Globus pallidus (tissue), 1 donor: Measurements from ENCODE around the gene TRIAP1.
"Not testable (repeated sequence)": the region's sequence is repeated elsewhere in the genome, so short reads cannot be mapped to it uniquely, and the experiment has no call there.

Experiments
- DNase-seq: peaks from one replicate; pipeline ENCODE4 v3.0.0-alpha.2; 2015; ENCODE audit warnings: low spot score

Gene TRIAP1

DNA sequence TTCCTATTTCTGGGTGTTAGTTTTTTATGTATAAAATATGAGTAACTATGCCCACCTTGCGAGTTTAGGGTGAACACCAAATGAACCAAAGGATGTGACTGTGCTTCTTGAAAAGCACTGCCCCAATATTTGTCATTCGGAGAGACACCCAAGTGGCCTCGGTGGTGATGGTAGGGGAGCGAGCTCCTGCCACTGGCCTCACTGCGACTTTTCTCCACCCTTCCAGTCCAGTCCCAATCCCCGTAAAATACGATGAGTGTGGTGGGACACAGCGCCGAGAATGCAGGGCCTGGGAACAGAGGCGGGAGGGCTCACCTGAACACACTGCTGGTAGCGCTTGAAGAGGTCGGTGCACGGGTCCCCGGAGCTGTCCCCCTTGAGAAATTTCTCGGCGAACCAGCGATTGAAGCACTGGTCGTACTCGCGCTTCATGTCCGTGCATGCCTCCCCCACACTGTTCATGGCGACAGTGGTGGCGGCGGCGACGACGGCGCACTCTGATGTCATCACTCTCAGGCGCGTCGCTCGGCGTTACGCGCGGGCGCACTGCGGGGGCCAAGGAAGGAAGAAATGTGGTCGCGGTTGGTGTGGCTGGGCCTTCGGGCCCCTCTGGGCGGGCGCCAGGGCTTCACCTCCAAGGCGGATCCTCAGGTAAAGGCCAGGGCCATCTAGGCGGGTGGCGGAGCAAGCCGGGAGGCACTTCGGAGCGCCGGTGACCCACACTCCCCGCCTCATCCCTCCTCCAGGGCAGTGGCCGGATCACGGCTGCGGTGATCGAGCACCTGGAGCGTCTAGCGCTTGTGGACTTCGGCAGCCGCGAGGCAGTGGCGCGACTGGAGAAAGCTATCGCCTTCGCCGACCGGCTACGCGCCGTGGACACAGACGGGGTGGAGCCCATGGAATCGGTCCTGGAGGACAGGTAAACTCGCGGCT, at the start of gene TRIAP1, which contains the start of gene GATC:
Gene TRIAP1, minus strand, starts transcription at position 474 of the 933 bp plus-strand sequence. Its CDS starts 12 bp downstream, at position 462.
Gene GATC, plus strand, starts transcription at position 534 of the 933 bp plus-strand sequence. Its CDS starts 37 bp downstream, at position 571.
- DNase-seq = peak; percentile 70

- DNase-seq = no peak
Observed at GRCh38 chr12:120495186-120495730, 49.1 kb upstream of the TRIAP1 start.

GRCh38 chr12:120490833-120491512, 44.8 kb upstream of the TRIAP1 start:
- DNase-seq = no peak

GRCh38 chr12:120490325-120490724, 44.1 kb upstream of the TRIAP1 start:
- no peak for DNase-seq

- no peak for DNase-seq
Observed at GRCh38 chr12:120489018-120489417, 42.8 kb upstream of the TRIAP1 start.

GRCh38 chr12:120488057-120488640, 42.0 kb upstream of the TRIAP1 start:
- DNase-seq = no peak

DNA sequence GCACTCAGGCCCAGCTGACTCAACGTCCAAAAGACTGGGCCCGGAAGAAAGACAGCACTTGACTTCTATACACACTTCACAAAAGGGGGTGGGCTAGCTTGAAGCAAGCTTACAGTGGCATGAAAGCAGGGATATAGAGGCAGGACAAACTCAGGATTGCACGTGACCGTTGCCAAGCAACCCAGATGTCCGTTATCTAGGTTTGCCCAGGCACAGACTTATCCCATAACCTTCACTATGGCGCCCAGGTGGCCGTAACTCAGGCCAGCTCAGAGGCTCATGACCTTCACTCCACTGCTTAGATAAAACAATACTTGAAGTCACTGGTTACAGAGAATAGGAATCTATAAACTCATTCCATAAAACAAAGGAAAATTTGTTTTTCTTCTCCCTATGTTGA, 41.4 kb upstream of the TRIAP1 start:
- not testable (repeated sequence) for DNase-seq

GRCh38 chr12:120485961-120486881, 40.0 kb upstream of the TRIAP1 start:
- DNase-seq = no peak

DNA sequence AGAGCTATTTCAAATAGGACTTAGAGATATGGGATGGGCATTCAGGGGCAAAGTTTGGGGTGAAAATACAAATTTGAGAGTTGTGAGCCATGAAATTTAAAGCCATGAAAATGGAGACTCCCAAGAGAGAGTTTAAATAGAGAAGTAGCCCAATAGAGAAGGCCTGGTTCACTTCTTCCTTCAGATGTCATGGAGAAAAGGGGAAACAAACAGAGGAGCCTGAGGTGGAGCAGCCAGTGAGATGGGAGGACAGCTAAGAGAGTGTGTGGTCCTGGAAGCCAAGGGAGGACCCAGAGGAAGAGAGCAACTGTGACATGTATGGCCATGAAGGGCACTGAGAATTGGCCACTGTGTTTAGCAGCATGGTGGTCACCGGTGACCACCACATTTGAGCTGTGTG, 37.4 kb upstream of the TRIAP1 start:
- DNase-seq = no peak

DNA sequence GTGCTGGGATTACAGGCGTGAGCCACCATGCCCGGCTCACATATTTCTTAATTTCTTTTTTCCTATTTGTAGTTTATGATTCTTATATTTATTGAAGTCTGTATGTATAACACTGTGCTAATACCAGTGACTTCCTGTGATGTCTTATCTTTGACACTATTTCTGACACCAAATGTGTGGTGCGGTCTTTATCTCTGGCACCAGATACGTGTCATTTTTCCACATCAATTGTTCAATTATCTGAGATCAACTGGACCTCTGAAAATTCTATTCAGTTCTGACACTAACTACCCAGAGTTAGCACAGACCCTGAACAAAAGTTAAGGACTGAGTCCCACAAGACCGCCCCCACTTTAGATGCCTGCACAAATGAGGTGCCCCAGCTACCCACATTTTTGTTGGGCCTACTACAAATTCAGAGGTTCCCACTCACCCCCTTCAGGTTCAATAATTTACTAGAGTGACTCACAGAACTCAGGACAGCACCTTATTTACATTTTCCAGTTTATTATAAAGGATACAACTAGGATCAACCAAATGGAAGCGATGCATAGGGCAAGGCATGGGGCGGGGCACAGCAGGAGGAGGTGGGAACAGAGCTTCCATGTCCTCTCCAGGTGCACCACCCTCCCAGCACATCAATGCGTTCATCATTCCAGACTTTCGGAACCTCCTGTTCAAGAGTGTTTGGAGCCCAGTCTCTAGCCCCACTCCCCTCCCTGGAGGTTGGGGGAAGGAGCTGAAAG, 35.0 kb upstream of the TRIAP1 start:
- no peak for DNase-seq

DNA sequence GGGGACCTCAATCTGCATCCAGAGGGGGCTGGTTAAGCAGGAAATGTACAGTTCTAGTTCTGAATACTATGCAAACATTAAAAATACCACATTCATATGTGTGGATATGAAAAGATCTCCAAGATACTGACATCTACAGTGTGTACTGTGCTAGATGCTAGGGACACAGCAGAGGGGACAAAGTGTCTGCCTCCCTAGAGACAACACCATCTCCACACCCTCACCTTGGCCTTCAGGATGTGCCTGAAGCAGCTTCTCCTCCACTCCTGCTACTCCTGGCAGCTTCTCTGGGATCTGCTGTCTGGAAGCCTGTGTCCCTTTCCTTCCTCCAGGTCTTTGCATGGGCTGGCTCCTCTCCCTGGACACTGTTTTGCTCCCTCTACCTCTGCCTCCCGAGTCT, 34.0 kb upstream of the TRIAP1 start:
- DNase-seq = no peak

- DNase-seq = no peak
Observed at GRCh38 chr12:120479458-120479857, 33.3 kb upstream of the TRIAP1 start.

DNA sequence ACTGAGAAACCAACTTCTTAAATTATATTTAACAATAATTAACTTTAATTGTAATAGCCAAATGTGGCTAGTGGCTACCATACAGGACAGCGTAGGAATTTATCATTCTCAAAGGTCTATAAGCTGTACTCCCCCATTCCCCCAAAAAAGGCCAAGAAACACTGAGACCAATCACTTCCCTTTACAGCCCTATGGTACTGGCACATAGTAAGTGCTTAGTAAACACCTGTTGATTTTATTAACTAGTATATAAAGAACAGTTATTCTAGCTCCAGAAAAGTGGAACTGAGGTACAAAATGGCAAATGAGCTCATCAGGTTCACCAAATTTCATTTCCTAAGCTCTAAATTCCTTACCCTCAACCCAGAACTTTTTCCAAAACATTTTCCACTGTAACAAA, 29.5 kb upstream of the TRIAP1 start:
- no peak for DNase-seq

DNA sequence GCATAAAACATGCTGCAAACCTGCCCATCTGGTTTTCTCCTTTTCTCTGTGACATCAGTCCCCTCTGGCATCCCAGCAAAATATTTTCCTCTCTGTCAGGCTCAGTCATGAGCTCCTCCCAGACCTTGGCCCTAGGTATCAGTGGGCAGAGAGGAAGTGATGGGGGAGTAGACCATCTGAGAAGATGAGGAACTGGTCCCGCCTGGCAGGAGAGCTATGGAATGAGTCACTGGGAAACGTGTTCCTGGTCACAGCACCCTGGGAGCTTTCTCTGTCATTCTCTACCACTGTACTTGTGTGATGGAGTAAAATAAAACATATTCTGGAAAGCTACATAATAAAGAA, 28.4 kb upstream of the TRIAP1 start:
- DNase-seq = no peak

- DNase-seq = no peak
Observed at GRCh38 chr12:120473807-120474615, 27.8 kb upstream of the TRIAP1 start.

DNA sequence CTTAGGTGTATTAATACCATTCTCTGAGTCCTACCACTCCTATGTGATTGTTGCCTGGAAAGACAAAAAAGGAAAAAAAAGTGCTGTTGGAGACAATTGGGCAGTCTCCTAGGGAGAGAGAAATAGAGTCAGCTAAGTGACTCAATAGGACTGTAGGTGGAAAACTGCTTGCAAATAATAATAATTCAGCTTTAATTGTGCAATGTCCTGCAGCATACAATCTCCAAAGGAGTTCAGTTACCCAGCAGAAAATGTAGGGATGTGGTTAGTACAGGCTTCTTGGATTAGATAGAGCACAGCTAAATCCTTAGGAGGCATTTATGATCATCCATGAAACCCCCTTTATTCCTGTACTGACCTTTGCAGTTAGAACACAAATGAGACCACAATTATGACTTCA, 26.3 kb upstream of the TRIAP1 start:
- no peak for DNase-seq

GRCh38 chr12:120470150-120470784, 24.1 kb upstream of the TRIAP1 start:
- no peak for DNase-seq

DNA sequence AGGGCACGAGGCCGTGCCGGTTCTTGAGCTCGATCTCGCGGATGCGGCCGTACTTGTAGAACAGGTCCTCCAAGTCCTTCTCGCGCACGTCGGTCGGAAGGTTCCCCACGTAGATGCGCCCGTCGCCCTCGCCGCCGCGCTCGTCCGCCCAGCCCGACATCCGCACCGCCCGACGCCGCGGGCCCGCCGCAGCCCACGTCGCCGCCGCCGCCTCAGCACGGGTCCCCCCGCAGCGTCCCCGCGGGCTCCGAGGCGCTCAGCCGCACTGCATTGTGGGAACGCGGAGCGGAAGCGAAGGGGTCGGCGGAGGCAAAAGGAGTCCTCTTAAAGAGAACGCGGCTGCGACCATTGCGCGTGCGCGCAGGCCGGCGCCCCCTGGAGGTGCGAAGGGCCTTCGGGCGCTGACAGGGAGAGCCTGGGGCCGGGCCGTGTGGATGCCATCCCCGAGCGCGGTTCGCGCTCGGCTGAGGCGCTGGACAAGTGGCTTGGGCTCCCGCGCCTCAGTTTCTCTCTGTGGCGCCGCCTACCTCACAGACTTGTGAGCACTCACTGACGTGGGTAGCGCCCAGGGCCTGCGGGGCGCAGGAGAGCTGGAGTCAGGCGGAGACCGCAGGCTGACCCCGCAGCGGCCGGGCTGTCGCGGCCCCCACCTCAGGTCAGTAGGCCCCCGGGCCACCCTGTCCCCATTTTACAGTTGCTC, 23.4 kb upstream of the TRIAP1 start, which contains the start of gene SRSF9:
Gene SRSF9, minus strand, starts transcription at position 299 of the 700 bp plus-strand sequence. Its CDS starts 139 bp downstream, at position 160.
- peak; percentile 94 for DNase-seq
